K562 (cell line): Measurements from ENCODE around the gene HSPA4. TPM values are rescaled to one million over a fixed set of nuclear protein-coding genes. Genes with fewer than 3 reads are reported as not detected.

Experiments
- ATAC-seq: fragments of 200-7000 bp; cut with Tn5 transposase; 3 replicates; pipeline ENCODE4 v1.9.1; 2020; ENCODE audit warnings: moderate library complexity
- BruUV-seq: library from RNA; stranded (reverse); fragments of 400-500 nt; replicated peaks from 2 replicates; lab custom pipeline; 2021; lab: Mats Ljungman, UMichigan
- CTCF ChIA-PET: fragments of 300-600 bp; formaldehyde crosslinking; extraction: SDS; loops from one replicate; lab custom pipeline; 2021; ENCODE audit warnings: low intra/inter-chr PET ratio; lab: Yijun Ruan, JAX
- POLR2A ChIA-PET: fragments of 300-600, 350-650 bp; sonication (Branson Sonifier 250); formaldehyde crosslinking; extraction: SDS; loops from one replicate; lab custom pipeline; 2021; ENCODE audit warnings: antibody characterized with exemption, inconsistent platforms; lab: Yijun Ruan, JAX
- DNase-seq, 4 experiments: peaks; one replicate each; pipeline versions ENCODE4 v3.0.0 to v3.0.0-alpha.2; 2011 to 2018; ENCODE audit warnings: low spot score in 3 of 4, mixed read lengths in 3 of 4; ENCODE audit errors: extremely low read depth in 1 of 4
- FAIRE-seq: peaks from 2 replicates; lab custom pipeline; 2011; peaks lifted over from hg19 to GRCh38; lab: Jason Lieb, UNC
- H2AFZ ChIP-seq: 2 replicates; pipeline ENCODE4 v1.6.0; 2011; ENCODE audit warnings: low read depth, low read length, control low read depth, inconsistent platforms
- H3K27ac ChIP-seq: fragments of 200-600 bp; 3 replicates; pipeline ENCODE4 v1.8.0; 2011; ENCODE audit warnings: low read depth, mild to moderate bottlenecking, control low read depth, inconsistent platforms, low read length, moderate library complexity, mixed read lengths; ENCODE audit errors: extremely low read depth
- H3K27me3 ChIP-seq, 2 experiments: fragments of 300-600 bp in 1 of 2; 2 replicates in 1 of 2; 3 replicates in 1 of 2; pipeline versions ENCODE4 v1.6.0 to v1.8.0; 2011; ENCODE audit warnings: inconsistent platforms in 2 of 2, low read length in 2 of 2, mild to moderate bottlenecking in 1 of 2, mixed read lengths in 1 of 2, moderate library complexity in 1 of 2; ENCODE audit not compliant: control insufficient read depth in 2 of 2, insufficient read depth in 2 of 2
- H3K36me3 ChIP-seq: fragments of 300-600 bp; 3 replicates; pipeline ENCODE4 v1.8.0; 2011; ENCODE audit warnings: mild to moderate bottlenecking, low read length, inconsistent platforms; ENCODE audit not compliant: control insufficient read depth, insufficient read depth
- H3K4me1 ChIP-seq, 2 experiments: fragments of 200-600 bp in 1 of 2; replicated peaks in 1 of 2; 2 replicates in 1 of 2; 3 replicates in 1 of 2; pipeline versions ENCODE4 v1.5.1 to v1.8.0; 2011; ENCODE audit warnings: inconsistent platforms in 2 of 2, low read length in 2 of 2, mild to moderate bottlenecking in 1 of 2, mixed read lengths in 1 of 2, moderate library complexity in 1 of 2; ENCODE audit not compliant: control insufficient read depth in 2 of 2, insufficient read depth in 2 of 2
- H3K4me2 ChIP-seq: 2 replicates; pipeline ENCODE4 v1.6.1; 2011; ENCODE audit warnings: low read length, control low read depth, inconsistent platforms, mixed read lengths; ENCODE audit not compliant: insufficient read depth
- H3K4me3 ChIP-seq: fragments of 200-600 bp; sonication (generic), shearing (Covaris generic); 2 replicates; pipeline ENCODE4 v1.5.1; 2016; ENCODE audit warnings: control low read depth, inconsistent platforms
- H3K79me2 ChIP-seq: fragments of 200-600 bp; 3 replicates; pipeline ENCODE4 v1.8.0; 2011; ENCODE audit warnings: low read length, inconsistent platforms; ENCODE audit not compliant: control insufficient read depth, insufficient read depth
- H3K9ac ChIP-seq, 2 experiments: 2 replicates each; pipeline versions ENCODE4 v1.6.0 to v1.6.1; 2011; ENCODE audit warnings: low read depth in 2 of 2, low read length in 2 of 2, control low read depth in 1 of 2, inconsistent platforms in 1 of 2, mild to moderate bottlenecking in 1 of 2, mixed read lengths in 1 of 2; ENCODE audit not compliant: insufficient read depth in 1 of 2
- H3K9me1 ChIP-seq: one replicate; pipeline ENCODE4 v1.6.0; 2011; ENCODE audit warnings: inconsistent platforms, mild to moderate bottlenecking, low read length, moderate library complexity; ENCODE audit not compliant: control insufficient read depth, insufficient read depth
- H3K9me3 ChIP-seq: replicated peaks from 2 replicates; pipeline ENCODE4 v1.5.1; 2011; ENCODE audit warnings: low read depth, low read length, inconsistent platforms; ENCODE audit not compliant: control insufficient read depth, insufficient read depth
- H4K20me1 ChIP-seq: replicated peaks from 2 replicates; pipeline ENCODE4 v1.6.1; 2011; ENCODE audit warnings: low read length, inconsistent platforms, mixed read lengths; ENCODE audit not compliant: control insufficient read depth, insufficient read depth
- KDM1A ChIP-seq, 2 experiments: fragments of 450-650 bp; IDR thresholded peaks; 2 replicates each; pipeline ENCODE4 v1.6.1; 2016; ENCODE audit warnings: mild to moderate bottlenecking in 2 of 2
- SIX5 ChIP-seq, 2 experiments: IDR thresholded peaks; 2 replicates each; pipeline ENCODE4 v1.6.1; 2011; ENCODE audit warnings: low read length in 2 of 2, borderline replicate concordance in 1 of 2, low read depth in 1 of 2, mild to moderate bottlenecking in 1 of 2, moderate library complexity in 1 of 2; ENCODE audit not compliant: insufficient read depth in 1 of 2
- SMARCB1 ChIP-seq: IDR thresholded peaks from 2 replicates; pipeline ENCODE4 v1.6.1; 2011; ENCODE audit warnings: improper control_type of control experiment, low read depth; ENCODE audit not compliant: insufficient read length
- WGBS: fragments of 100-300 bp; shearing (Covaris generic); methylation state at CpG from one replicate; pipeline ENCODE4 v1.1.6; 2016; ENCODE audit warnings: low coverage, mixed read lengths; ENCODE audit not compliant: insufficient coverage; ENCODE audit errors: missing lambda C conversion rate; 5-methylcytosine and 5-hydroxymethylcytosine counted together
- in situ Hi-C: fragments of 300-500 bp; cut with MboI; formaldehyde crosslinking; loops from 4 replicates; pipeline ENCODE4 v1.15.0; 2018; ENCODE audit warnings: inconsistent platforms, mixed read lengths
- intact Hi-C: fragments of 100-400 bp; cut with micrococcal nuclease; formaldehyde crosslinking; loops from 2 replicates; pipeline ENCODE4 v1.14.2; 2022
- polyA plus RNA-seq, 8 experiments: library from polyadenylated mRNA; depleted of rRNA in 4 of 8; stranded (reverse) in 5 of 8; unstranded in 3 of 8; fragments of >200 nt; fragmentation: Nextera tagmentation in 2 of 8; fragmentation: Illumina TruSeq in 1 of 8; extraction: Ambion mirVana in 2 of 8; extraction: Trizol in 1 of 8; gene quantifications; 2 replicates each; pipeline versions ENCODE4 v1.2.1 to v1.2.3, GENCODE V29; 2011 to 2014; ENCODE audit warnings: inconsistent platforms in 1 of 8, missing spikeins in 1 of 8
- total RNA-seq, 7 experiments: library from RNA; depleted of rRNA in 6 of 7; stranded (reverse); fragments of >200 nt in 6 of 7; fragmentation: Illumina TruSeq in 2 of 7; extraction: Trizol in 2 of 7; gene quantifications; 2 replicates each; pipeline versions ENCODE4 v1.2.1 to v1.2.3, GENCODE V29; 2011 to 2021; ENCODE audit warnings: low replicate concordance in 1 of 7
- TF ChIP-seq, protein P1 (sequence below), 3 experiments: fragments of 200-800 bp in 1 of 3; fragments of 250-450 bp in 1 of 3; fragments of 450-650 bp in 1 of 3; sonication (Bioruptor Pico) in 1 of 3; sonication (Bioruptor generic) in 1 of 3; formaldehyde crosslinking in 1 of 3; IDR thresholded peaks; 2 replicates each; pipeline versions ENCODE4 v1.6.1 to v1.8.0; 2016 to 2022; ENCODE audit warnings: mild to moderate bottlenecking in 2 of 3, missing genetic modification characterization in 2 of 3, missing compliant biosample characterization in 1 of 3, moderate library complexity in 1 of 3

HSPA4 gene
- total and polyA plus RNA-seq, 9 of the 15 experiments (the other 6 are each of a cell fraction or from before 2014, with no cell fraction given) = 90.3 to 286 (median 148) TPM

- TF ChIP-seq, protein P1, sequence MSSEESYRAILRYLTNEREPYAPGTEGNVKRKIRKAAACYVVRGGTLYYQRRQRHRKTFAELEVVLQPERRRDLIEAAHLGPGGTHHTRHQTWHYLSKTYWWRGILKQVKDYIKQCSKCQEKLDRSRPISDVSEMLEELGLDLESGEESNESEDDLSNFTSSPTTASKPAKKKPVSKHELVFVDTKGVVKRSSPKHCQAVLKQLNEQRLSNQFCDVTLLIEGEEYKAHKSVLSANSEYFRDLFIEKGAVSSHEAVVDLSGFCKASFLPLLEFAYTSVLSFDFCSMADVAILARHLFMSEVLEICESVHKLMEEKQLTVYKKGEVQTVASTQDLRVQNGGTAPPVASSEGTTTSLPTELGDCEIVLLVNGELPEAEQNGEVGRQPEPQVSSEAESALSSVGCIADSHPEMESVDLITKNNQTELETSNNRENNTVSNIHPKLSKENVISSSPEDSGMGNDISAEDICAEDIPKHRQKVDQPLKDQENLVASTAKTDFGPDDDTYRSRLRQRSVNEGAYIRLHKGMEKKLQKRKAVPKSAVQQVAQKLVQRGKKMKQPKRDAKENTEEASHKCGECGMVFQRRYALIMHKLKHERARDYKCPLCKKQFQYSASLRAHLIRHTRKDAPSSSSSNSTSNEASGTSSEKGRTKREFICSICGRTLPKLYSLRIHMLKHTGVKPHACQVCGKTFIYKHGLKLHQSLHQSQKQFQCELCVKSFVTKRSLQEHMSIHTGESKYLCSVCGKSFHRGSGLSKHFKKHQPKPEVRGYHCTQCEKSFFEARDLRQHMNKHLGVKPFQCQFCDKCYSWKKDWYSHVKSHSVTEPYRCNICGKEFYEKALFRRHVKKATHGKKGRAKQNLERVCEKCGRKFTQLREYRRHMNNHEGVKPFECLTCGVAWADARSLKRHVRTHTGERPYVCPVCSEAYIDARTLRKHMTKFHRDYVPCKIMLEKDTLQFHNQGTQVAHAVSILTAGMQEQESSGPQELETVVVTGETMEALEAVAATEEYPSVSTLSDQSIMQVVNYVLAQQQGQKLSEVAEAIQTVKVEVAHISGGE (CRISPR knock-in tag; IDR thresholded peaks at IDR 0.05) = peak in 2 of 3 experiments; percentile 54 to 91; a peak in 2 of 6 replicates
Measured at GRCh38 chr5:133150909-133151544, 99.2 kb downstream of the HSPA4 start (continued).

GRCh38 chr5:133154274-133155075, 102.7 kb downstream of the HSPA4 start:
- no peak for TF ChIP-seq SIX5 (IDR thresholded peaks at IDR 0.05; ENCODE audit: borderline replicate concordance in 1 of 2, insufficient read depth in 1 of 2, low read depth in 1 of 2, low read length in 2 of 2)
- peak; percentile 69 to 70; a peak in 3 of 4 replicates for TF ChIP-seq KDM1A (IDR thresholded peaks at IDR 0.05)
- no peak for TF ChIP-seq SMARCB1
- Histone ChIP-seq H3K4me1 (no peaks in the 10 kb centered on the region), H4K20me1 (no peaks in the 10 kb centered on the region), H3K9me3 (no peaks in the 10 kb centered on the region), H3K9me1 (no peaks in the 10 kb centered on the region), H3K36me3 (no peaks in the 10 kb centered on the region), H3K79me2 (no peaks in the 10 kb centered on the region), H3K9ac (no peak overlapping the region), H3K4me3 (no peak overlapping the region), H3K27me3 (peaks cover 29 to 32% of the 10 kb centered on the region in 2 experiments), H3K27ac (no peak overlapping the region), H2AFZ (no peak overlapping the region), H3K4me2 (no peak overlapping the region)
- BruUV-seq = no TSS peak
- in situ Hi-C loops (no loop called here), intact Hi-C loops (no loop called here)
- ATAC-seq = no peak
- under 1% methylated on average over 12 of the region's 12 CpGs for WGBS
- ChIA-PET POLR2A (no interaction called here), CTCF (interaction anchor here (0.6 kb wide), 1 partner anchor 750 kb away, joined by 3 read pairs; no protein-coding TSS in a partner anchor)
- FAIRE-seq = no peak
- DNase-seq = no peak
